ENCODE measurements around the gene ERC2.
A peak's percentile ranks its signal among the peaks of the same experiment; 100 is the strongest.

ERC2 gene

GRCh38 chr3:55609230-55609827 lies 858.9 kb downstream of the ERC2 start:
- peak; percentile 34 for TF ChIP-seq CTCF (IDR thresholded peaks at IDR 0.05; ENCODE audit: control insufficient read depth, extremely low read depth, insufficient read depth)
- H3K4me3 ChIP-seq (ENCODE audit: low read depth, low read length) = no peak overlapping the region
- DNase-seq (ENCODE audit: low read depth) = no peak

DNA sequence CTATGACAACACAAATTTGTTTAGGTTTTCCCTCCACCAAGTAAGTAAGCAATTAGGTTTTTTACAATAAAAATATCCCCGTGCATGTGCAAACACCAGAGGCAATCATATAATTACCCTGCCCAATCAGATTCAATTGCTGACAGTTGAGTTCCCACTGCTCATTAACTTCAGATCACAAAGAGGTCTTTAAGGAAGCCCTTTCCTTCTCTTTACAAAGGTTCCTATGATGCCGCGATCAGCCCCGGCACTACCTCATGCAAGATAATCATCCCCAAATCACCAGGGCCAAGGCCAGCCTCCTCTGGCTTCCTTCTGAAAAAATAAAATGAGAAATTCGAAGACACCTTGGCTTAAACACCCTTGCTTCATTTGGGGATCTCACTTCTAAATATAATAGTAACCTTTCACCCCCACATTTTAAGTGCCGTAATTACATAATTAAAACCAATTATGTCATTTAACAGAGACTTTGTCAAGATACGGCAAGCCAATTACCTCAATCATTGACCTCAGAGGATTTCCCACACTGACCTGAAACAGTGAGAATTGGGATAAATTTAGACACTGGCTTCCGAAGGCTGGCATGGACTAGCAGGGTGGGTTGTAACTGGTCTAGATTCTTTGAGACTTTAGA lies 859.8 kb downstream of the ERC2 start:
- H3K4me3 ChIP-seq (ENCODE audit: low read depth, low read length) = no peak overlapping the region
- no peak for TF ChIP-seq CTCF (IDR thresholded peaks at IDR 0.05; ENCODE audit: control insufficient read depth, extremely low read depth, insufficient read depth)
- DNase-seq (ENCODE audit: low read depth) = no peak

DNA sequence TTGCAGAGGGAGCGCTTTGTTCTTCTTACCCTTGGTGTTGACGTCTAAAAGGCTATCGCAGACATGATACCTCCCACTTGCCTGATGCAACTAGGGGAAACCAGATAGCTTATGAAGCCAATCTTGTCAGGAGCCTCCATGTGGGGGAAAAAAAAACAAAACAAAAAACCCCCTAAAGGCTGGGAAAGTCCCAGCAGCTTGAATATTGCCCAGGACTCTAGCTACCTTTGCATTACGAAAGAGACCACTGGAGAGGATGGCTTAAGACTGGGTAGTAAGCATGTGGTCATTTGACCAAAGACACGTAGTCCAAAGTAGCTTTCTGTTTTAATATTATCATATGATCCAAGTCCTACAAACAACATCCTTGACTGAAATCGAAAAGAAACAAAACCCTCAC lies 860.4 kb downstream of the ERC2 start:
- DNase-seq (ENCODE audit: low read depth) = no peak
- no peak for TF ChIP-seq CTCF (IDR thresholded peaks at IDR 0.05; ENCODE audit: control insufficient read depth, extremely low read depth, insufficient read depth)
- no peak overlapping the region for H3K4me3 ChIP-seq (ENCODE audit: low read depth, low read length)

DNA sequence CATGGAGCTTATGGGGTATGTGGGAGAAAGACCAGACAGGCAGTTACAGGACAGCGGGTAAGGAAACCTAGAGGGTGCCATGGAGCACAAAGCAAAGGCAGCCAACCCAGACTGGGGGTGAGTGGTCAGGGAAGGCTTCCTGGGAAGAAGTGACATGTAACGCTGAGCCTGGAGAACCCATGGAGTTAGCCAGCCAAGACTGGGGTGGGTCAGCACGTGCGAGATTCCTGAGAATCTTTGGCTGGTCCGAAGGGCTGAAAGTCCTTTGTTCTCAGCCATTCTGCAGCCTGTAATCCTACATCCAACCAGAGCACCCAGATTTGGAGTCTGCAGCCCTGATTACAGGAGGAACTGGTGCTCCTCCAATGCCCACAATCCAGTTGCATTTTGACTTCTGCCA lies 861.1 kb downstream of the ERC2 start:
- DNase-seq (ENCODE audit: low read depth) = no peak
- TF ChIP-seq CTCF (IDR thresholded peaks at IDR 0.05; ENCODE audit: control insufficient read depth, extremely low read depth, insufficient read depth) = no peak
- no peak overlapping the region for H3K4me3 ChIP-seq (ENCODE audit: low read depth, low read length)

GRCh38 chr3:55605443-55606236 lies 862.6 kb downstream of the ERC2 start:
- DNase-seq (ENCODE audit: low read depth) = no peak
- no peak for TF ChIP-seq CTCF (IDR thresholded peaks at IDR 0.05; ENCODE audit: control insufficient read depth, extremely low read depth, insufficient read depth)
- H3K4me3 ChIP-seq (ENCODE audit: low read depth, low read length) = no peak overlapping the region

- no peak for DNase-seq (ENCODE audit: low read depth)
- no peak for TF ChIP-seq CTCF (IDR thresholded peaks at IDR 0.05; ENCODE audit: control insufficient read depth, extremely low read depth, insufficient read depth)
- no peak overlapping the region for H3K4me3 ChIP-seq (ENCODE audit: low read depth, low read length)
Measured at GRCh38 chr3:55604846-55605245, 863.4 kb downstream of the ERC2 start.

Measured in LNCaP clone FGC (cell line).